GM12801 (cell line): ENCODE results near the gene AIFM3.

Source experiments
- CTCF ChIP-seq: IDR thresholded peaks from one replicate; pipeline ENCODE4 v1.5.1; 2011; ENCODE audit warnings: control low read depth; ENCODE audit not compliant: insufficient read length; ENCODE audit errors: extremely low read depth

The AIFM3 gene

GRCh38 chr22:20975541-20976290, 8.7 kb downstream of the AIFM3 start:
- TF ChIP-seq CTCF: no peak

- TF ChIP-seq CTCF: no peak
These were observed 9.3 kb downstream of the AIFM3 start for GRCh38 chr22:20976291-20976877.

GRCh38 chr22:20977019-20977418, 10.0 kb downstream of the AIFM3 start:
- TF ChIP-seq CTCF: no peak

- no peak for TF ChIP-seq CTCF
These were observed 10.6 kb downstream of the AIFM3 start for GRCh38 chr22:20977516-20978170.

GRCh38 chr22:20978419-20978818, 11.4 kb downstream of the AIFM3 start:
- no peak for TF ChIP-seq CTCF

GRCh38 chr22:20979243-20979809, 12.3 kb downstream of the AIFM3 start:
- TF ChIP-seq CTCF: no peak

GRCh38 chr22:20979940-20980453, 12.9 kb downstream of the AIFM3 start:
- TF ChIP-seq CTCF: no peak
